Measurements from ENCODE around the gene P3H1.
"Not testable (repeated sequence)": the region's sequence is repeated elsewhere in the genome, so short reads cannot be mapped to it uniquely, and the experiment has no call there.

P3H1 gene, protein sequence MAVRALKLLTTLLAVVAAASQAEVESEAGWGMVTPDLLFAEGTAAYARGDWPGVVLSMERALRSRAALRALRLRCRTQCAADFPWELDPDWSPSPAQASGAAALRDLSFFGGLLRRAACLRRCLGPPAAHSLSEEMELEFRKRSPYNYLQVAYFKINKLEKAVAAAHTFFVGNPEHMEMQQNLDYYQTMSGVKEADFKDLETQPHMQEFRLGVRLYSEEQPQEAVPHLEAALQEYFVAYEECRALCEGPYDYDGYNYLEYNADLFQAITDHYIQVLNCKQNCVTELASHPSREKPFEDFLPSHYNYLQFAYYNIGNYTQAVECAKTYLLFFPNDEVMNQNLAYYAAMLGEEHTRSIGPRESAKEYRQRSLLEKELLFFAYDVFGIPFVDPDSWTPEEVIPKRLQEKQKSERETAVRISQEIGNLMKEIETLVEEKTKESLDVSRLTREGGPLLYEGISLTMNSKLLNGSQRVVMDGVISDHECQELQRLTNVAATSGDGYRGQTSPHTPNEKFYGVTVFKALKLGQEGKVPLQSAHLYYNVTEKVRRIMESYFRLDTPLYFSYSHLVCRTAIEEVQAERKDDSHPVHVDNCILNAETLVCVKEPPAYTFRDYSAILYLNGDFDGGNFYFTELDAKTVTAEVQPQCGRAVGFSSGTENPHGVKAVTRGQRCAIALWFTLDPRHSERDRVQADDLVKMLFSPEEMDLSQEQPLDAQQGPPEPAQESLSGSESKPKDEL

GRCh38 chr1:42766741-42767509 lies at the start of gene P3H1, which contains the start of gene C1orf50:
Gene P3H1, minus strand, starts transcription at chr1:42767028. Its CDS starts 57 bp downstream, at chr1:42766971.
Gene C1orf50, plus strand, starts transcription at chr1:42767249. Its CDS starts 63 bp downstream, at chr1:42767312.
- peak; percentile 95 for DNase-seq (ENCODE audit: low spot score)

DNA sequence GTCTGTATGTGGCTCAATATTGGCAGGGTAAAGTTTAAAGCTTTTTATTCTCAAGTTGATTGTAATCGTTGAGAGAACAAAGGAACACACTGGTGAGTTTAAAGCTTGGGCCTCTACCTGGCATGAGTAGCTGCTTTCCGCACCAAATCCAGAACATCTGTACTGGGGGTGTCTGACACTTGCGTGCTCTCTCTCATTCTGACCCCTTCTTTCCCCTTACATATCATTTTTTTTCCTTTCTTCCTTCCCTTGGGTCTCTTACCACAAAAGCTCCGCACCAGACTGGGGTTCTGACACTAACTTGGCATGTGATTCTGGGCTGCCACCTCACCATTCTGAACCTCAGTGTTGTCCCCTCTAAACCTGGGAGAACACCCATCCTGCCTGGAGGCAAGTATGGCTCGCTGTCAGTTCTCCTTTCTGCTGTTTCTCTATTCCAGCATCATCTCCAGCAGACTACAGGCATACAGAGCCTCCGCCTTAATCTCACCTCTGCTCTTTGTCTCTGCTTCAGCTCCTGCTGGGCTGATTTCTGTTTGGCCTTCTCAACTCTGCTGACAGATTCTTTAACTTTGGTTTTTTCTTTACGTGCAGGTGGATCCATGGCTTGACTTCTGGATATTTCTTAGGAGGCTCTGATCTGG lies 49.2 kb upstream of the P3H1 start:
- DNase-seq (ENCODE audit: low spot score): no peak

DNA sequence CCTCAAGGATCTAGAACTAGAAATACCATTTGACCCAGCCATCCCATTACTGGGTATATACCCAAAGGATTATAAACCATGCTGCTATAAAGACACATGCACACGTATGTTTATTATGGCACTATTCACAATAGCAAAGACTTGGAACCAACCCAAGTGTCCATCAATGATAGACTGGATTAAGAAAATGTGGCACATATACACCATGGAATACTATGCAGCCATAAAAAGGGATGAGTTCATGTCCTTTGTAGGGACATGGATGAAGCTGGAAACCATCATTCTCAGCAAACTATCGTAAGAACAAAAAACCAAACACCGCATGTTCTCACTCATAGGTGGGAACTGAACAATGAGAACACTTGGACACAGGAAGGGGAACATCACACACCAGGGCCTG lies 48.0 kb upstream of the P3H1 start:
- DNase-seq (ENCODE audit: low spot score): not testable (repeated sequence)

- no peak for DNase-seq (ENCODE audit: low spot score)
These were observed 40.3 kb upstream of the P3H1 start for GRCh38 chr1:42807056-42807668.

GRCh38 chr1:42806593-42806992 lies 39.8 kb upstream of the P3H1 start:
- no peak for DNase-seq (ENCODE audit: low spot score)

DNA sequence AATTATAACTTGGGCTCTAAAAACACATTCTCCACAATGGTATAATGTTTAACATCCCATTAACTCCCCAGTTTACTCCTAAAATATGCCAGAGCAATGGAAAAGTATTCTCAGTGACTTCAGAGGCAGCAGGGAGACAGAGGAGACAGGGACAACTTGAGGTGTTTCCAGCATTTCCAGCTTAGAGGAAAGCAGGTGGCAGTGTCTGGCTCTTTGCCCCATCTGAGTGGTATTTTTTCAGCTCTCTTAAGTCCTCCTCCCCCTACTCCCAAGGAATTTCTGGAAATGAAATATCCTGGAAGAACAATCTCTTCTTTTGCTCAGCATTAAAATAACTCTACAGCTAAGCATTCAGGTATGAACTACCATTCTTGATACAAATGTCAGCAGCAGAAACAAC lies 39.3 kb upstream of the P3H1 start:
- DNase-seq (ENCODE audit: low spot score): no peak

GRCh38 chr1:42801832-42802473 lies 35.1 kb upstream of the P3H1 start:
- DNase-seq (ENCODE audit: low spot score): no peak

GRCh38 chr1:42797979-42798378 lies 31.2 kb upstream of the P3H1 start:
- no peak for DNase-seq (ENCODE audit: low spot score)

- DNase-seq (ENCODE audit: low spot score): no peak
These were observed 30.6 kb upstream of the P3H1 start for GRCh38 chr1:42797414-42797813.

- DNase-seq (ENCODE audit: low spot score): no peak
These were observed 27.0 kb upstream of the P3H1 start for GRCh38 chr1:42793824-42794223.

GRCh38 chr1:42788021-42788420 lies 21.2 kb upstream of the P3H1 start:
- no peak for DNase-seq (ENCODE audit: low spot score)

DNA sequence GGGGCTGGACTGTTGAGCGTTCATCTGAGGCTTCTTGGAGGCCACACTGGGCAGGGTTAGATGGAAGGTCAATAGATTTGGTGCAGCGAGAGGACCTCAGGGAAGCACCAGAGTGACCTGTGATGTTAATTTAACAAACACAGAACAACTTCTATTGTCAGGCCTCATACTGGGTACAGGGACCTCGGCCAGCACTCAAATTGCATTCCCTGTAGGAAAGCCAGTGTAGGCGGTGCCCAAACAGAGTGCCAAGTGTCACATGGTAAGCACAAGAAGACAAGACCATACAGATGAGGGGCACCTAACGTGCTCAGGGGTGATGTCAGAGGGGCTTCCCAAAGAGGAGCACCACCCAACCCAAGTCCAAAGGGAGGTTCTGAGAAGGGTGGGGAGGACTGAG lies 19.3 kb upstream of the P3H1 start:
- no peak for DNase-seq (ENCODE audit: low spot score)

- DNase-seq (ENCODE audit: low spot score): no peak
These were observed 18.3 kb upstream of the P3H1 start, which contains the start of gene TMEM269 for GRCh38 chr1:42784946-42785693. Gene TMEM269, plus strand, starts transcription at chr1:42784991. Its CDS starts 4,903 bp downstream, at chr1:42789894.

DNA sequence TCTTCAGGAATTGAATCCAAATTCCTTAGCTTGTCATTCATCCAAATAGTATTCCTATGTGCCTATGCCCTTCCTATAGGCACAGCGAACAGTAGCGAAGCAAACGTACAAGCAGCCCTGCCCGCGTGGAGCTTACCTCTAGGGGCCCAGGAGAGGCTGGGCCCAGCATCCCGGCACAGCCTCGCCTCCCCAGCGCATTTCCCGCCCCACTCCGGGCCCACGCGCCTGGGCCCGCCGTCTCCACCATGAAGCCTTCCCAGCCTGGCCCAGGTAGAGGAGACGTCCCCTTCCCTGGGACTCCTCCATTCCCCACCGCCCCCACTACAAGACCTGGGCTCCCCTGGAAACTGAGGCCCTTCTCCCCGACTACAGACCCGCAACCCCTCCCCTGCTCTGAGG lies 17.7 kb upstream of the P3H1 start:
- DNase-seq (ENCODE audit: low spot score): no peak

GRCh38 chr1:42783092-42783491 lies 16.3 kb upstream of the P3H1 start:
- DNase-seq (ENCODE audit: low spot score): no peak

- no peak for DNase-seq (ENCODE audit: low spot score)
These were observed 13.3 kb upstream of the P3H1 start for GRCh38 chr1:42780176-42780575.

- no peak for DNase-seq (ENCODE audit: low spot score)
These were observed 12.9 kb upstream of the P3H1 start for GRCh38 chr1:42779725-42780124.

- peak; percentile 77 for DNase-seq (ENCODE audit: low spot score)
These were observed 11.0 kb upstream of the P3H1 start for GRCh38 chr1:42777852-42778251.

GRCh38 chr1:42776502-42776901 lies 9.7 kb upstream of the P3H1 start:
- no peak for DNase-seq (ENCODE audit: low spot score)

- DNase-seq (ENCODE audit: low spot score): no peak
These were observed 8.2 kb upstream of the P3H1 start for GRCh38 chr1:42774928-42775526.
